Upper lobe of left lung (tissue), 6 donors: ENCODE data around the gene PFN1. TPM values are rescaled to one million over a fixed set of nuclear protein-coding genes. Genes with fewer than 3 reads are reported as not detected.
A peak's percentile ranks its signal among the peaks of the same experiment; 100 is the strongest.
"Not testable (repeated sequence)": the region's sequence is repeated elsewhere in the genome, so short reads cannot be mapped to it uniquely, and the experiment has no call there.

Source experiments
- ATAC-seq, 2 donors: fragments of 200-7000 bp; cut with Tn5 transposase; one replicate each; pipeline ENCODE4 v1.9.1; 2022; ENCODE audit warnings: mild to moderate bottlenecking in 2 of 2, moderate library complexity in 2 of 2; ENCODE audit not compliant: low FRiP score in 2 of 2
- DNase-seq, 2 donors: peaks; one replicate each; pipeline ENCODE4 v3.0.0-alpha.2; 2019 to 2020
- H3K27ac ChIP-seq, 4 donors: fragments of 200-600 bp; sonication (generic); one replicate each; pipeline ENCODE4 v1.5.1; 2016 to 2019
- H3K27me3 ChIP-seq, 4 donors: fragments of 200-600 bp; sonication (generic); one replicate each; pipeline ENCODE4 v1.5.1; 2017 to 2019
- H3K36me3 ChIP-seq, 4 donors: fragments of 200-600 bp; sonication (generic); one replicate each; pipeline ENCODE4 v1.5.1; 2016 to 2019
- H3K4me1 ChIP-seq, 4 donors: fragments of 200-600 bp; sonication (generic); one replicate each; pipeline ENCODE4 v1.5.1; 2018 to 2019
- H3K4me3 ChIP-seq, 4 donors: fragments of 200-600 bp; sonication (generic); one replicate each; pipeline ENCODE4 v1.5.1; 2017 to 2019; ENCODE audit warnings: mild to moderate bottlenecking in 2 of 4, moderate library complexity in 1 of 4
- H3K9me3 ChIP-seq, 4 donors: fragments of 200-600 bp; sonication (generic); one replicate each; pipeline ENCODE4 v1.5.1; 2018 to 2019
- CTCF ChIP-seq, 6 experiments: fragments of 450-650 bp in 4 of 6; fragments of 200-600 bp in 2 of 6; sonication (generic) in 2 of 6; IDR thresholded peaks; one replicate each; pipeline ENCODE4 v1.5.1; 2016 to 2019; ENCODE audit warnings: antibody characterized with exemption in 6 of 6
- EP300 ChIP-seq, 4 donors: sonication (generic); formaldehyde crosslinking; IDR thresholded peaks; one replicate each; pipeline ENCODE4 v1.5.1; 2017; ENCODE audit warnings: antibody characterized with exemption in 4 of 4, control low read depth in 2 of 4
- POLR2A ChIP-seq, 4 donors: fragments of 450-650 bp; IDR thresholded peaks; one replicate each; pipeline ENCODE4 v1.5.1; 2016 to 2017; ENCODE audit warnings: antibody characterized with exemption in 4 of 4, mild to moderate bottlenecking in 2 of 4
- POLR2AphosphoS5 ChIP-seq, 2 donors: sonication (generic); formaldehyde crosslinking; IDR thresholded peaks; one replicate each; pipeline ENCODE4 v1.5.1; 2017; ENCODE audit warnings: antibody characterized with exemption in 2 of 2
- WGBS, 2 donors: methylation state at CpG; one replicate each; pipeline ENCODE4 v1.1.5; 2017 to 2018; 5-methylcytosine and 5-hydroxymethylcytosine counted together
- total RNA-seq, 6 donors: library from RNA; depleted of rRNA in 4 of 6; stranded (reverse); fragments of >200 nt in 4 of 6; gene quantifications; one replicate each; pipeline versions ENCODE4 v1.1.0 to v1.2.1, GENCODE V29; 2016 to 2021
- donor health status: DM: no; HTN: no; CAD: no; lungs with moderate emphysema.
- donor health status: DM: no; HTN: yes; CAD: no; lungs with severe emphysema.

The PFN1 gene
- total RNA-seq, 6 donors from 2014 or later, result 403 to 814 (median 641) TPM

- no peak for DNase-seq
- Histone ChIP-seq H3K36me3 (peaks cover 8 to 17% (median 12%) of the 10 kb centered on the region in 4 donors), H3K27me3 (no peaks in the 10 kb centered on the region), H3K4me1 (peaks cover 5 to 14% (median 8%) of the 10 kb centered on the region in 4 donors), H3K4me3 (no peak overlapping the region), H3K9me3 (no peaks in the 10 kb centered on the region), H3K27ac (no peak overlapping the region)
- ATAC-seq, result no peak
- TF ChIP-seq CTCF (IDR thresholded peaks at IDR 0.05) (no peak), EP300 (IDR thresholded peaks at IDR 0.05) (no peak), POLR2A (IDR thresholded peaks at IDR 0.05) (no peak), POLR2AphosphoS5 (IDR thresholded peaks at IDR 0.05) (no peak)
- WGBS, 2 donors, result 90 to 94% methylated on average over 8 to 12 of the region's 12 CpGs
These were observed 15.6 kb downstream of the PFN1 start for GRCh38 chr17:4932756-4933155.

GRCh38 chr17:4931963-4932362 lies 16.4 kb downstream of the PFN1 start, which contains the start of gene GP1BA:
Gene GP1BA, plus strand, starts transcription at chr17:4932277. Its CDS starts 328 bp downstream, at chr17:4932605.
- TF ChIP-seq EP300 (IDR thresholded peaks at IDR 0.05) (no peak), POLR2AphosphoS5 (IDR thresholded peaks at IDR 0.05) (no peak), CTCF (IDR thresholded peaks at IDR 0.05) (no peak), POLR2A (IDR thresholded peaks at IDR 0.05) (no peak)
- H3K4me3 ChIP-seq, result no peak within 1 kb of the TSS
- DNase-seq (no peak), ATAC-seq (no peak)
- peaks cover 5 to 13% (median 8%) of the 10 kb centered on the region in 4 donors for H3K4me1 ChIP-seq
- 75 to 80% methylated on average over 14 of the region's 14 CpGs for WGBS, 2 donors
- peaks cover 2 to 9% (median 4%) of the 10 kb centered on the region in 4 donors for H3K36me3 ChIP-seq
- H3K27ac ChIP-seq, result no peak within 1 kb of the TSS
- H3K27me3 ChIP-seq, result no peaks in the 10 kb centered on the region
- no peaks in the 10 kb centered on the region for H3K9me3 ChIP-seq

GRCh38 chr17:4928881-4929280 lies 19.4 kb downstream of the PFN1 start:
- DNase-seq (peak in 1 of 2 donors; percentile 68), ATAC-seq (no peak)
- 96 to 97% methylated on average over 18 of the region's 18 CpGs for WGBS, 2 donors
- peaks cover under 1 to 4% (median 1%) of the 10 kb centered on the region in 4 donors for H3K4me1 ChIP-seq
- H3K4me3 ChIP-seq, result no peak overlapping the region
- H3K9me3 ChIP-seq, result no peaks in the 10 kb centered on the region
- H3K27me3 ChIP-seq, result no peaks in the 10 kb centered on the region
- no peaks in the 10 kb centered on the region for H3K36me3 ChIP-seq
- no peak overlapping the region for H3K27ac ChIP-seq
- TF ChIP-seq CTCF (IDR thresholded peaks at IDR 0.05) (no peak), POLR2A (IDR thresholded peaks at IDR 0.05) (no peak), EP300 (IDR thresholded peaks at IDR 0.05) (no peak), POLR2AphosphoS5 (IDR thresholded peaks at IDR 0.05) (no peak)

GRCh38 chr17:4926577-4927335 lies 21.6 kb downstream of the PFN1 start:
- WGBS, 2 donors, result 88 to 89% methylated on average over 19 to 24 of the region's 24 CpGs
- H3K4me1 ChIP-seq, H3K9me3 ChIP-seq, DNase-seq, H3K4me3 ChIP-seq, H3K27ac ChIP-seq, ATAC-seq, H3K36me3 ChIP-seq, H3K27me3 ChIP-seq: not testable (repeated sequence)

- no peaks in the 10 kb centered on the region for H3K27me3 ChIP-seq
- H3K36me3 ChIP-seq, result no peaks in the 10 kb centered on the region
- no peak overlapping the region for H3K4me3 ChIP-seq
- WGBS, 2 donors, result 91 to 96% methylated on average over 4 of the region's 4 CpGs
- H3K9me3 ChIP-seq, result no peaks in the 10 kb centered on the region
- ATAC-seq (no peak), DNase-seq (no peak)
- TF ChIP-seq EP300 (IDR thresholded peaks at IDR 0.05), result no peak
- no peak for TF ChIP-seq POLR2A (IDR thresholded peaks at IDR 0.05)
- TF ChIP-seq CTCF (IDR thresholded peaks at IDR 0.05), result no peak
- TF ChIP-seq POLR2AphosphoS5 (IDR thresholded peaks at IDR 0.05), result no peak
- H3K27ac ChIP-seq, result no peak overlapping the region
- peaks cover 0 to 10% (median 3%) of the 10 kb centered on the region in 4 donors for H3K4me1 ChIP-seq
These were observed 27.0 kb downstream of the PFN1 start for GRCh38 chr17:4921320-4921719.
